GM13976 (cell line): ENCODE data around the gene EOGT.

ENCODE experiments used
- DNase-seq: peaks from one replicate; pipeline ENCODE4 v3.0.0; 2012; ENCODE audit warnings: low spot score
- in situ Hi-C: fragments of 300-500 bp; cut with MboI; formaldehyde crosslinking; loops from one replicate; pipeline ENCODE4 v1.12.0; 2022; ENCODE audit warnings: low sequenced_read_pairs, mixed read lengths, inconsistent platforms; ENCODE audit not compliant: unreplicated experiment
- TF ChIP-seq, protein P1 (sequence below): IDR thresholded peaks from 2 replicates; pipeline ENCODE4 v1.5.1; 2012; ENCODE audit warnings: borderline replicate concordance, mild to moderate bottlenecking; ENCODE audit not compliant: insufficient read depth; ENCODE audit errors: extremely low read depth, missing control alignments, control extremely low read depth

The EOGT gene

DNA sequence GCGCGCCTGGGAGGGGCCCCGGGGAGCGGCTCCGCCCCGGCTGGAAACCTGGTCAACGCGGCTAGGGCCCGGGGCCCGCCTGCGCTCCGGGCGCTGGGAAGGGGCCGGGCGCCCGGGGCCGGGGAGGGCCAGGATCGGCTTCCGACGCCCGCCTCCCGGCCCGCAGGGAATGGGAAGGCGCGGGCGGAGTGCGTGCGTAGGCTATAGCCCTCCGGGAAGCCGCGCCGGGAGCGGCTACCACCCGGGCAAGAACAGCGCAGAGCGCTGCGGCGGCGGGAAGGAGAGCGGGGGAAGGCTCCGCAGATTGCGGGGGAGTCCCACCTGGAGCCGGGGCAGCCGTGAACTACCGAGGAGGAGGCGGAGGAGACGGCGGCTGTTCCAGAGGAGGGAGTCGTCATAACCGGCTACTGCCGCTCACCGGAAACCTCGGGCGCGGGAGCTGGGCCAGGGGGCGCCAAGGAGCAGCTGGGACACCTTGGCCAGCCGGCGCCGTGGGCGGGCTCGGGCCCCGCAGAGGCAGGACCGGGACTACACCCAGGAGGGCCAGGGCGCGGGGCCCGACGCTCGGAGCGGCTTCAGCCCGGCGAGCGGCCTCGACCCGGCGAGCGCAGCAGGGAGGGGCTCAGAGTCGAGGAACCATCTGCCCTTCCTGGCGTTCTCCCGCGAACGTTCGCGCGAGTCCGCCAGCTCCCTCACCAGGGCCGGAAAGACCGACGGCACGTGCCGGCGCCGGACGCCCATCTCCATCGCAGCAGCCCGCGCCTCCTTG is at the start of gene EOGT:
Gene EOGT, minus strand, starts transcription at position 432 of the 769 bp plus-strand sequence. CDS start 3,838 bp downstream, outside the sequence.
- DNase-seq, result peak; percentile 91
- TF ChIP-seq, protein P1, sequence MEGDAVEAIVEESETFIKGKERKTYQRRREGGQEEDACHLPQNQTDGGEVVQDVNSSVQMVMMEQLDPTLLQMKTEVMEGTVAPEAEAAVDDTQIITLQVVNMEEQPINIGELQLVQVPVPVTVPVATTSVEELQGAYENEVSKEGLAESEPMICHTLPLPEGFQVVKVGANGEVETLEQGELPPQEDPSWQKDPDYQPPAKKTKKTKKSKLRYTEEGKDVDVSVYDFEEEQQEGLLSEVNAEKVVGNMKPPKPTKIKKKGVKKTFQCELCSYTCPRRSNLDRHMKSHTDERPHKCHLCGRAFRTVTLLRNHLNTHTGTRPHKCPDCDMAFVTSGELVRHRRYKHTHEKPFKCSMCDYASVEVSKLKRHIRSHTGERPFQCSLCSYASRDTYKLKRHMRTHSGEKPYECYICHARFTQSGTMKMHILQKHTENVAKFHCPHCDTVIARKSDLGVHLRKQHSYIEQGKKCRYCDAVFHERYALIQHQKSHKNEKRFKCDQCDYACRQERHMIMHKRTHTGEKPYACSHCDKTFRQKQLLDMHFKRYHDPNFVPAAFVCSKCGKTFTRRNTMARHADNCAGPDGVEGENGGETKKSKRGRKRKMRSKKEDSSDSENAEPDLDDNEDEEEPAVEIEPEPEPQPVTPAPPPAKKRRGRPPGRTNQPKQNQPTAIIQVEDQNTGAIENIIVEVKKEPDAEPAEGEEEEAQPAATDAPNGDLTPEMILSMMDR, result peak; percentile 85

DNA sequence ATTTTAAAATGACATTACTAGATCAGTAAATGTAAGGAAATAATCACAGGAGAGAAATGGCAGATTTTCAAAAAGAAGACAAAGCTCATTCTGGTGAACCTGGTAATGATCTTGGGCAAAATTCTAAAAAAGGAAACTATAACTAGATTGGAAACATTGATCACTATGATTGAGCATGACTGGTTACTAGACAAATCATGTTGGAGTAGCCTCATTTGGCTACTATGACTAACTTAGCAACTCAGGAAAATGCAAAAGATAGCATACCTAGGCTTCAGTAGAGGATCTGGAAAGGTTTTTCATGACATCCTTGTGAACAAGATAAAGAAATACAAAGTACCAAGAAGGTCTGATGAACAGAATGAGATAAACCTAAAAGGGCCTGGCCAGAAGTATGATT is 46.2 kb upstream of the EOGT start:
- in situ Hi-C loops, result no loop called here
- TF ChIP-seq, protein P1, result no peak
- no peak for DNase-seq

More for the DNA sequence above, at the start of gene EOGT:
- in situ Hi-C loops, result no loop called here

DNA sequence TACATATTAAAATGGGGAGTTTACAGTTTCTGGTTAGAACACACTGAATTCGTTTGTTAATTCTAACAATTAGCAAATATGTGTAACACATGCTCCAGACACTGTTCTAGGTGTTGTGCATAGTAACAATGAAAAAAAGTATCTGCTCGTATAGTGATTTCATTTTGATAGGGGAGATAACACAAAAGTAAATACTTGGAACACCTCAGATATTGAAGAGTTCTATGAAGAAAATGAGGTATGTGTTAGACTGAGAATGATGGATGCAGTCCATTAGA is 45.4 kb upstream of the EOGT start:
- TF ChIP-seq, protein P1, result no peak
- in situ Hi-C loops, result no loop called here
- no peak for DNase-seq

DNA sequence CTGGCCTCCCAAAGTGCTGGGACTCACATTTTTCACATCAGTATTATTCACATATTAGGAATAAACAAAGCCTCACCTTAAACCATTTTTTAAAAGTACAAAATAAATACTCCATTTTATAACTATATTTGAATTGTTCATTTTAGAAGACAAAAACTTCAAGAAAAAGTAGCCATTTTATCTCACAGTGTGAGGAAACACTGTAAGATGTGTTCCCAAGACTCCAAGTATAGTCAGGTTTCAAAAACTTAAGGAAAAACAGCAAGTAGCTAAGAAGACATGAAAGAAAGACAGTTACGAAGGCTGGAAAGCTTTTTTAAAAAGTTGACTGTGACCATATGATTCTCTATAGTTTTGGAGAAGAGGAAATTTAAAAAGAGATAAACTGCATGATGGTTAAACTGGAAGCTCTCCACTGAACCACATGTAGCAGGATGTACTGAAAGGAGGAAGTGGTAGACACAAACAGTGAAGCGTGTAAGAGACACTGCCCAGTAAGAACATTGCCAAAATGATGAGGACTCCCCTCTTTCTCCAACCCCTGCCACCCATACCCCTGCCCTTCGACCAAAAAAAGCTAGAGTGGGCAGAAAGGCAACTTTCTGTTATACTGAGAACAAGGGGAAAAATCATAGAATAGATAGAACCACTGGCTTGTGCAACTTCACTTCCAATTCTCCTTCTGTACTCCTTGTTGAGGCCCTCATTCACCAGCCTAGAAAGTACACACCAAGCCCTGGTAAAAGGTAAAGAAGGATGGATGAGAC is 44.9 kb upstream of the EOGT start:
- TF ChIP-seq, protein P1, result no peak
- DNase-seq, result peak; percentile 30
- in situ Hi-C loops, result no loop called here

DNA sequence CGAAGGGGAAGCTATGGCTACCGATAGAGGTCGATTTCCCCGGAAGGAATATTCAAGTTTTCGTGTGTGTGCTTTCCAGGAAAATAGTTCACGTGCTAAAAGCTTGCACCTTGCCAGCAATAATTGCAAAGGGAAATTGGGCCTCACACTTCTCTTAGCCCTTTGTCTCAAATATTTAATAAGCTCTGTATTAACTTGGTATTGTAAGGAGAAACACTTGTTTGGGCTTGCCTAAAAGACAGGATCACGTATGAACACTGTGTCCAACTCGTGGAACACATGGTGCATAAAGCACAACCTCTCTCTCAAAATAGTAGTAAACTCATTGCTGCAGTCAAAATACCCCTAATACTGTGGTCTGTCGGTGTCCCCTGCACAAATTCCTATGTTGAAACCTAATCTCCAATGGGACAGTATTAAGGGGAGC is 39.0 kb upstream of the EOGT start:
- DNase-seq, result no peak
- in situ Hi-C loops, result no loop called here
- TF ChIP-seq, protein P1, result no peak

DNA sequence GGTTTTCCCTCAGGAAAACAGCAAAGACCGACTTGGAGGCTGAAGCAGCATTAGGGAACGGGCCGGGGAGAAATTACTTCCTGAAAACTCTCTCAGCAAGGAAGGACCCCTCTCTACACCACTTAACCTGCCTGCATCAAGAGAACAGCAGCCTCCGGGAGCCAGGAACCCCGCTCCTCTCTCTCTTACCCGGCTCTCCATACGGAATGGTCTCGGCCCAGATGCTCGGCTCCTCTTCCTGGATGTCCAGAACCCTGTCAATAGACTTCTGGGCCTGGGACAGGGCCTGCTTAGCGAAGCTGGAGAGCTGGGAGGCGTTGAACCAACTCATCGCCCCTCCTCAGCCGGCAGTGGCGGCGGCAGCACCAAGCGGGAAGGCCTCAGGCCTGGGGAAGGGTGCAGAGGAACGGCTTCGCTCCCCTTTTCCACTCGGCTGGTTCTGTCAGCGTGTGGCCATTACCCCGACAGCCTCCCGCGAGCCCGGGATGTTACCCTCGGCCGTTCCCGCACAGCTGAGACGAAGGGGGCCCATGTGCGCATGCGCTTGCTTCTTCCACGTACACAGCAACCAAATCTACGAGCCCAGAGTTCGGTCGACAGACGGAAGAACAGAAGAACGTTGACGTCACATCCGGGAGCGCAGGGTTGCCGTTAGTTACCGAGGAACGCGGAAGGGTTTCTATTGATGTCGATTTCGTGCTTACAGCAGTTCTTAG is 38.4 kb upstream of the EOGT start, which contains the start of gene TMF1:
Gene TMF1, minus strand, starts transcription at position 578 of the 716 bp plus-strand sequence. Its CDS starts 247 bp downstream, at position 331.
- in situ Hi-C loops, result no loop called here
- TF ChIP-seq, protein P1, result no peak
- DNase-seq, result peak; percentile 92
